Mammary epithelial cell (primary cell): ENCODE measurements around the gene PMFBP1.

Experiments
- EZH2 ChIP-seq: IDR thresholded peaks from 2 replicates; pipeline ENCODE4 v1.6.1; 2012; ENCODE audit warnings: low read length, inconsistent platforms, borderline replicate concordance
- TF ChIP-seq, protein P1 (sequence below), 2 donors: IDR thresholded peaks in 1 of 2; conservative IDR thresholded peaks in 1 of 2; 2 replicates each; pipeline ENCODE4 v1.5.1; 2011 to 2012; ENCODE audit warnings: inconsistent platforms in 2 of 2, low read length in 2 of 2, mild to moderate bottlenecking in 2 of 2, control low read depth in 1 of 2, low read depth in 1 of 2; ENCODE audit not compliant: insufficient read depth in 1 of 2; ENCODE audit errors: extremely low read depth in 1 of 2

DNA sequence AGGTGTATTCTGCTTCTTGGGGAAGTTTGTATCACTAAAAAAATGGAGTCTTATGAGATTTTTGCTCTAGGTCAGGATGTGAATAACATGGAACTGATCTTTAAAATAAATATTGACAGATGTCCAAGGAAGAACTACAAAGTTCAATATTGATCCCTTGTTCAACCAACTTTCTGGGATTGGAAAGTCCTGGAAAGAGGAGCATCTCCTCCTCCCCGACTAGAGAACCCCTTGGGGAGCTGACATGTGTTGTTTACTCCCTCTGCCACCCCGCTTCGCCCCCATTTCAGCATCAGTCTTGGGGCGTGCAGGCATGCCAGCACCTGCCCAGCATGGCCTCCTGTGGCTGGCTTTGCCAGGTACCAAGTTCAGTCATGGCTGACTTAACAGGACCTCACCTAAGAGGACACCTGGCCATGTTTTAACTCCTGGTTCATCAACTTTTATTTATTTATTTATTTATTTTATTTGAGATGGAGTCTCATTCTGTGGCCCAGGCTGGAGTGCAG lies 33.8 kb downstream of the PMFBP1 start:
- TF ChIP-seq, protein P1, sequence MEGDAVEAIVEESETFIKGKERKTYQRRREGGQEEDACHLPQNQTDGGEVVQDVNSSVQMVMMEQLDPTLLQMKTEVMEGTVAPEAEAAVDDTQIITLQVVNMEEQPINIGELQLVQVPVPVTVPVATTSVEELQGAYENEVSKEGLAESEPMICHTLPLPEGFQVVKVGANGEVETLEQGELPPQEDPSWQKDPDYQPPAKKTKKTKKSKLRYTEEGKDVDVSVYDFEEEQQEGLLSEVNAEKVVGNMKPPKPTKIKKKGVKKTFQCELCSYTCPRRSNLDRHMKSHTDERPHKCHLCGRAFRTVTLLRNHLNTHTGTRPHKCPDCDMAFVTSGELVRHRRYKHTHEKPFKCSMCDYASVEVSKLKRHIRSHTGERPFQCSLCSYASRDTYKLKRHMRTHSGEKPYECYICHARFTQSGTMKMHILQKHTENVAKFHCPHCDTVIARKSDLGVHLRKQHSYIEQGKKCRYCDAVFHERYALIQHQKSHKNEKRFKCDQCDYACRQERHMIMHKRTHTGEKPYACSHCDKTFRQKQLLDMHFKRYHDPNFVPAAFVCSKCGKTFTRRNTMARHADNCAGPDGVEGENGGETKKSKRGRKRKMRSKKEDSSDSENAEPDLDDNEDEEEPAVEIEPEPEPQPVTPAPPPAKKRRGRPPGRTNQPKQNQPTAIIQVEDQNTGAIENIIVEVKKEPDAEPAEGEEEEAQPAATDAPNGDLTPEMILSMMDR (conservative IDR thresholded peaks at IDR 0.05 in 1 of 2, IDR thresholded peaks at IDR 0.05 in 1 of 2; ENCODE audit: extremely low read depth in 1 of 2, insufficient read depth in 1 of 2, low read depth in 1 of 2, low read length in 2 of 2), result no peak
- no peak for TF ChIP-seq EZH2
